MCF 10A (cell line): ENCODE data around the gene EBP. TPM values are rescaled to one million over a fixed set of nuclear protein-coding genes. Genes with fewer than 3 reads are reported as not detected.
"Not testable (repeated sequence)": the region's sequence is repeated elsewhere in the genome, so short reads cannot be mapped to it uniquely, and the experiment has no call there.

Source experiments
- BruUV-seq: library from RNA; stranded (reverse); fragments of 400-500 nt; replicated peaks from 2 replicates; lab custom pipeline; 2021; lab: Mats Ljungman, UMichigan
- CTCF ChIA-PET: fragments of 300-600 bp; sonication (Branson Sonifier 250); formaldehyde crosslinking; extraction: SDS; loops from one replicate; lab custom pipeline; 2021; ENCODE audit warnings: antibody characterized with exemption, inconsistent platforms; lab: Yijun Ruan, JAX
- POLR2A ChIA-PET: fragments of 300-600, 350-650 bp; sonication (Branson Sonifier 250); formaldehyde crosslinking; extraction: SDS; loops from one replicate; lab custom pipeline; 2020; ENCODE audit warnings: antibody characterized with exemption, inconsistent platforms; lab: Yijun Ruan, JAX
- DNase-seq: peaks from one replicate; pipeline ENCODE4 v3.0.0-alpha.2; 2018; ENCODE audit not compliant: unreplicated experiment
- H3K27ac Mint-ChIP-seq: one replicate; pipeline ENCODE4 v1.8.0; 2022; ENCODE audit warnings: mild to moderate bottlenecking, low read depth, mixed read lengths; ENCODE audit not compliant: unreplicated experiment
- H3K27me3 Mint-ChIP-seq: one replicate; pipeline ENCODE4 v1.8.0; 2022; ENCODE audit warnings: mixed read lengths; ENCODE audit not compliant: insufficient read depth, unreplicated experiment
- H3K36me3 Mint-ChIP-seq: one replicate; pipeline ENCODE4 v1.8.0; 2022; ENCODE audit warnings: mild to moderate bottlenecking, moderate library complexity, mixed read lengths; ENCODE audit not compliant: insufficient read depth, unreplicated experiment
- H3K4me1 Mint-ChIP-seq: one replicate; pipeline ENCODE4 v1.8.0; 2022; ENCODE audit warnings: mixed read lengths; ENCODE audit not compliant: insufficient read depth, unreplicated experiment
- H3K4me3 Mint-ChIP-seq: one replicate; pipeline ENCODE4 v1.8.0; 2022; ENCODE audit warnings: mild to moderate bottlenecking, moderate library complexity, mixed read lengths; ENCODE audit not compliant: unreplicated experiment
- H3K9me3 Mint-ChIP-seq: one replicate; pipeline ENCODE4 v1.8.0; 2022; ENCODE audit warnings: mixed read lengths; ENCODE audit not compliant: unreplicated experiment
- CTCF ChIP-seq: fragments of 200-600 bp; IDR thresholded peaks from one replicate; pipeline ENCODE4 v1.8.0; 2022; ENCODE audit warnings: antibody characterized with exemption, mild to moderate bottlenecking; ENCODE audit not compliant: unreplicated experiment
- intact Hi-C: fragments of 100-400 bp; cut with micrococcal nuclease; formaldehyde crosslinking; loops from 2 replicates; pipeline ENCODE4 v1.14.1; 2022
- total RNA-seq: library from RNA; stranded (reverse); gene quantifications from 2 replicates; pipeline ENCODE4 v1.2.3, GENCODE V29; 2022

The EBP gene
- total RNA-seq, 1 experiment from 2014 or later: 102 TPM

- Mint-ChIP-seq H3K27ac (no peak overlapping the region), H3K4me3 (peak overlapping the region; percentile 83), H3K36me3 (peaks cover 48% of the 10 kb centered on the region), H3K9me3 (peaks cover 15% of the 10 kb centered on the region), H3K27me3 (no peaks in the 10 kb centered on the region), H3K4me1 (peaks cover 11% of the 10 kb centered on the region)
- no peak for DNase-seq
- ChIA-PET CTCF (interaction anchor here (0.6 kb wide), 1 partner anchor 51 kb away, joined by 3 read pairs; no protein-coding TSS in a partner anchor), POLR2A (interaction anchor here (0.6 to 2.2 kb wide), 3 partner anchors 17 to 51 kb away, joined by 3 to 7 read pairs (median 7); no protein-coding TSS in a partner anchor)
- no peak for TF ChIP-seq CTCF
- intact Hi-C loops: no loop called here
- no TSS peak for BruUV-seq
Measured at GRCh38 chrX:48541140-48541814, 19.7 kb downstream of the EBP start.

GRCh38 chrX:48548871-48549270, 27.3 kb downstream of the EBP start:
- H3K36me3 Mint-ChIP-seq: peaks cover 61% of the 10 kb centered on the region
- no peak overlapping the region for H3K4me3 Mint-ChIP-seq
- intact Hi-C loops: no loop called here
- peaks cover 6% of the 10 kb centered on the region for H3K4me1 Mint-ChIP-seq
- ChIA-PET CTCF (interaction anchor here (1.2 kb wide), 1 partner anchor 9 kb away, joined by 5 read pairs; the partner anchor contains the start of gene TBC1D25), POLR2A (no interaction called here)
- no peak for DNase-seq
- H3K27ac Mint-ChIP-seq: no peak overlapping the region
- peaks cover 6% of the 10 kb centered on the region for H3K9me3 Mint-ChIP-seq
- TF ChIP-seq CTCF: no peak
- no TSS peak for BruUV-seq
- H3K27me3 Mint-ChIP-seq: no peaks in the 10 kb centered on the region

GRCh38 chrX:48555731-48556325, 34.2 kb downstream of the EBP start:
- not testable (repeated sequence) for BruUV-seq

GRCh38 chrX:48558271-48558670, 36.7 kb downstream of the EBP start:
- Mint-ChIP-seq H3K4me3 (no peak overlapping the region), H3K36me3 (peaks cover 37% of the 10 kb centered on the region), H3K27ac (no peak overlapping the region), H3K27me3 (no peaks in the 10 kb centered on the region), H3K4me1 (no peaks in the 10 kb centered on the region), H3K9me3 (no peaks in the 10 kb centered on the region)
- intact Hi-C loops: no loop called here
- CTCF ChIA-PET: interaction anchor here (0.7 kb wide), 1 partner anchor 104 kb away, joined by 3 read pairs; no protein-coding TSS in a partner anchor
- BruUV-seq: no TSS peak
- no peak for TF ChIP-seq CTCF
- peak; percentile 72 for DNase-seq
- POLR2A ChIA-PET: interaction anchor here (0.6 to 2.0 kb wide), 6 partner anchors 16 to 1197 kb away, joined by 4 to 11 read pairs (median 5); partner anchors contain the start of genes RBM3 and TBC1D25

More at GRCh38 chrX:48555731-48556325, 34.2 kb downstream of the EBP start:
- peaks cover 48% of the 10 kb centered on the region for H3K36me3 Mint-ChIP-seq
- CTCF ChIA-PET, H3K4me3 Mint-ChIP-seq, DNase-seq, H3K27me3 Mint-ChIP-seq, POLR2A ChIA-PET, H3K9me3 Mint-ChIP-seq, intact Hi-C loops, H3K4me1 Mint-ChIP-seq, H3K27ac Mint-ChIP-seq: not testable (repeated sequence)
